Smooth muscle cell (in vitro differentiated cells): Measurements from ENCODE around the gene LRRC41. TPM values are rescaled to one million over a fixed set of nuclear protein-coding genes. Genes with fewer than 3 reads are reported as not detected.

Source experiments
- DNase-seq: peaks from one replicate; lab custom pipeline; 2025; ENCODE audit not compliant: unreplicated experiment; lab: John Stamatoyannopoulos, UW
- H2AFZ ChIP-seq: fragments of 200-600 bp; sonication (generic); 2 replicates; pipeline ENCODE4 v1.6.0; 2016; ENCODE audit warnings: antibody characterized with exemption, low read depth, mild to moderate bottlenecking
- H3F3A ChIP-seq: fragments of 200-600 bp; sonication (generic); 2 replicates; pipeline ENCODE4 v1.6.0; 2017; ENCODE audit warnings: antibody characterized with exemption, low read depth
- H3K27ac ChIP-seq: fragments of 200-600 bp; sonication (generic); 2 replicates; pipeline ENCODE4 v1.5.1; 2016; ENCODE audit warnings: low read depth, mild to moderate bottlenecking
- H3K27me3 ChIP-seq: fragments of 200-600 bp; sonication (generic); 2 replicates; pipeline ENCODE4 v1.6.1; 2016; ENCODE audit warnings: low read depth, mild to moderate bottlenecking
- H3K36me3 ChIP-seq: fragments of 200-600 bp; sonication (generic); 2 replicates; pipeline ENCODE4 v1.5.1; 2016; ENCODE audit warnings: low read depth
- H3K4me1 ChIP-seq: fragments of 200-600 bp; sonication (generic); 2 replicates; pipeline ENCODE4 v1.5.1; 2016; ENCODE audit warnings: low read depth
- H3K4me2 ChIP-seq: fragments of 200-600 bp; sonication (generic); 2 replicates; pipeline ENCODE4 v1.6.0; 2016; ENCODE audit warnings: mild to moderate bottlenecking
- H3K4me3 ChIP-seq: fragments of 200-600 bp; sonication (generic); 2 replicates; pipeline ENCODE4 v1.5.1; 2016; ENCODE audit warnings: mild to moderate bottlenecking
- H3K79me2 ChIP-seq: fragments of 200-600 bp; sonication (generic); 2 replicates; pipeline ENCODE4 v1.6.0; 2016; ENCODE audit warnings: low read depth, mild to moderate bottlenecking
- H3K9ac ChIP-seq: fragments of 200-600 bp; sonication (generic); 2 replicates; pipeline ENCODE4 v1.6.0; 2016; ENCODE audit warnings: low read depth
- H3K9me3 ChIP-seq: fragments of 200-600 bp; sonication (generic); replicated peaks from 2 replicates; pipeline ENCODE4 v1.5.1; 2016; ENCODE audit warnings: low read depth
- H4K20me1 ChIP-seq: fragments of 200-600 bp; sonication (generic); 2 replicates; pipeline ENCODE4 v1.6.0; 2016; ENCODE audit warnings: low read depth
- CTCF ChIP-seq: fragments of 200-600 bp; sonication (generic); IDR thresholded peaks from 2 replicates; pipeline ENCODE4 v1.5.1; 2017; ENCODE audit warnings: borderline replicate concordance, mild to moderate bottlenecking, antibody characterized with exemption; ENCODE audit not compliant: insufficient read depth, poor library complexity, severe bottlenecking
- WGBS: methylation state at CpG from one replicate; pipeline ENCODE4 v1.1.7; 2016; ENCODE audit warnings: low lambda C conversion rate; 5-methylcytosine and 5-hydroxymethylcytosine counted together
- polyA plus RNA-seq: library from polyadenylated mRNA; unstranded; fragments of >200 nt; fragmentation: Nextera tagmentation; extraction: Ambion mirVana; gene quantifications from 2 replicates; pipeline ENCODE4 v1.2.1, GENCODE V29; 2016
- total RNA-seq: library from RNA; depleted of rRNA; stranded (reverse); fragments of >200 nt; gene quantifications from 2 replicates; pipeline ENCODE4 v1.2.3, GENCODE V29; 2014

The LRRC41 gene
- total and polyA plus RNA-seq, 2 experiments from 2014 or later: 105 to 118 TPM

GRCh38 chr1:46298387-46298786 lies 5.0 kb downstream of the LRRC41 start:
- Histone ChIP-seq H3K9ac (no peak overlapping the region), H3K9me3 (no peaks in the 10 kb centered on the region), H3F3A (peaks cover 9% of the 10 kb centered on the region), H4K20me1 (peaks cover 62% of the 10 kb centered on the region), H3K36me3 (peaks cover 16% of the 10 kb centered on the region), H3K4me1 (peaks cover 14% of the 10 kb centered on the region), H3K27me3 (no peaks in the 10 kb centered on the region), H3K79me2 (peaks cover 85% of the 10 kb centered on the region), H3K4me2 (no peak overlapping the region), H2AFZ (no peak overlapping the region), H3K4me3 (no peak overlapping the region), H3K27ac (peak overlapping the region; percentile 15)
- DNase-seq: no peak
- no peak for TF ChIP-seq CTCF

GRCh38 chr1:46295306-46295705 lies 8.1 kb downstream of the LRRC41 start:
- H3K27ac ChIP-seq: no peak overlapping the region
- H3K4me3 ChIP-seq: no peak overlapping the region
- H3K9me3 ChIP-seq: no peaks in the 10 kb centered on the region
- H3K9ac ChIP-seq: no peak overlapping the region
- TF ChIP-seq CTCF: no peak
- H4K20me1 ChIP-seq: peaks cover 51% of the 10 kb centered on the region
- DNase-seq: no peak
- H3K36me3 ChIP-seq: peaks cover 16% of the 10 kb centered on the region
- peaks cover 2% of the 10 kb centered on the region for H3K4me1 ChIP-seq
- no peak overlapping the region for H2AFZ ChIP-seq
- peaks cover 61% of the 10 kb centered on the region for H3K79me2 ChIP-seq
- H3F3A ChIP-seq: peaks cover under 1% of the 10 kb centered on the region
- no peak overlapping the region for H3K4me2 ChIP-seq
- H3K27me3 ChIP-seq: no peaks in the 10 kb centered on the region
- whole genome bisulfite sequencing: 99% methylated on average over 2 of the region's 2 CpGs

DNA sequence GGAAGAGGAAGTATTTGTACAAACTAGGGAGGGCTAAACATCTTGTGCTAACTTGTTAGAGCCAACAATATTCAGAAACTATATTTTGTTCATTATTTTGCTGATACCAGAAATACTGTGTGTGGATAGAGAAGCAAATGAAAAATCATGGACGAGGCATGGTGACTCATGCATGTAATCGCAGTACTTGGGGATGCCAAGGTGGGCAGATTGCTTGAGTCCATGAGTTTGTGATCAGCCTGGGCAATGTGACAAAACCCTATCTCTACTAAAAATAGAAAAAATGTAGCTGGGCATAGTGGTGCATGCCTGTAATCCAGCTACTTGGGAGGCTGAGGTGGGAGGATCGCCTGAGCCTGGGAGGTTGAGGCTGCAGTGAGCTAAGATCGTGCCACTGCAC lies 13.4 kb downstream of the LRRC41 start:
- Histone ChIP-seq H3K4me3 (no peak overlapping the region), H3K4me1 (no peaks in the 10 kb centered on the region), H3K36me3 (peaks cover 9% of the 10 kb centered on the region), H3K27me3 (no peaks in the 10 kb centered on the region), H2AFZ (no peak overlapping the region), H3K9ac (no peak overlapping the region), H4K20me1 (peaks cover 21% of the 10 kb centered on the region), H3K79me2 (peaks cover 18% of the 10 kb centered on the region), H3K27ac (no peak overlapping the region), H3K4me2 (no peak overlapping the region), H3F3A (no peaks in the 10 kb centered on the region), H3K9me3 (no peaks in the 10 kb centered on the region)
- no peak for TF ChIP-seq CTCF
- DNase-seq: no peak
- WGBS: 88% methylated on average over 4 of the region's 4 CpGs

GRCh38 chr1:46289134-46289494 lies 14.3 kb downstream of the LRRC41 start:
- H3K9ac ChIP-seq: no peak overlapping the region
- H3K4me2 ChIP-seq: no peak overlapping the region
- 100% methylated on average over 5 of the region's 5 CpGs for WGBS
- H3K36me3 ChIP-seq: peaks cover 4% of the 10 kb centered on the region
- H4K20me1 ChIP-seq: peaks cover 28% of the 10 kb centered on the region
- DNase-seq: no peak
- H3K27ac ChIP-seq: peak overlapping the region; percentile 70
- TF ChIP-seq CTCF: no peak
- H3K9me3 ChIP-seq: no peaks in the 10 kb centered on the region
- no peak overlapping the region for H3K4me3 ChIP-seq
- no peaks in the 10 kb centered on the region for H3F3A ChIP-seq
- H2AFZ ChIP-seq: no peak overlapping the region
- H3K27me3 ChIP-seq: no peaks in the 10 kb centered on the region
- H3K4me1 ChIP-seq: no peaks in the 10 kb centered on the region
- H3K79me2 ChIP-seq: peaks cover 10% of the 10 kb centered on the region
